Measurements from ENCODE around the gene RALGDS. TPM values are rescaled to one million over a fixed set of nuclear protein-coding genes. Genes with fewer than 3 reads are reported as not detected.

RALGDS gene
- total RNA-seq, 1 experiment from 2014 or later, result 36.1 TPM

DNA sequence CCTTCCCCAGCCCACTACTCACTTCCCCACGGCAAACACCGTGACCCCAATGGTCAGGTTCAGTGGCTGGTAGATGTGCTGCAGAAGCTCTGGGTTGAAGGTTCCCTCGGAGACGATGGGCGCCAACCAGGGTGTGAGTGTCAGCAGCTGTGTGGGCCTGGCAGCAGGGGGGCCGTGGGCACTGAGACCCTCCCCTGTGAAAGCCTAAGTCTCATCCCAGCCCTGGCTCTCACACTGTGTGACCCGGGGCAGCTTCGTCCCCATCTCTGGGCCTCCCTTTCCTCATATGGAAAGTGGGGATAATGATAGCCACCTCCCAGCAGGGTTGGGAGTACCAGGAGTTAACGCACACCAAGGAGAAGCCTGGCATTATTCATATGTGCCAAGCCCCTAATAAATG, 34.1 kb upstream of the RALGDS start:
- Histone ChIP-seq H3K36me3 (ENCODE audit: control insufficient read depth in 1 of 2, insufficient read depth in 2 of 2, low read length in 2 of 2) (no peaks in the 10 kb centered on the region), H3K9ac (ENCODE audit: low read length) (no peak overlapping the region), H3K27me3 (ENCODE audit: insufficient read depth, low read length) (no peaks in the 10 kb centered on the region), H3K27ac (ENCODE audit: low read depth, low read length) (no peak overlapping the region), H3K4me3 (replicated peaks in 1 of 2; ENCODE audit: low read depth in 1 of 2, low read length in 2 of 2) (no peak overlapping the region), H3K4me2 (ENCODE audit: low read length) (no peak overlapping the region), H2AFZ (ENCODE audit: low read depth, low read length, poor library complexity, severe bottlenecking) (no peak overlapping the region), H3K4me1 (ENCODE audit: control insufficient read depth in 1 of 2, insufficient read depth in 2 of 2, low read length in 2 of 2) (peaks cover 0 to under 1% of the 10 kb centered on the region in 2 experiments; a peak in 1 of 4 replicates), H4K20me1 (ENCODE audit: insufficient read depth) (no peaks in the 10 kb centered on the region), H3K79me2 (ENCODE audit: insufficient read depth, low read length) (no peaks in the 10 kb centered on the region), H3K9me3 (ENCODE audit: control insufficient read depth in 1 of 2, insufficient read depth in 1 of 2, low read depth in 1 of 2, low read length in 2 of 2) (no peaks in the 10 kb centered on the region), H3K9me2 (ENCODE audit: insufficient read depth) (no peaks in the 10 kb centered on the region)
- TF ChIP-seq SP1 (IDR thresholded peaks at IDR 0.05; ENCODE audit: low read depth), result no peak
- TF ChIP-seq, protein P1, sequence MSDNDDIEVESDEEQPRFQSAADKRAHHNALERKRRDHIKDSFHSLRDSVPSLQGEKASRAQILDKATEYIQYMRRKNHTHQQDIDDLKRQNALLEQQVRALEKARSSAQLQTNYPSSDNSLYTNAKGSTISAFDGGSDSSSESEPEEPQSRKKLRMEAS (IDR thresholded peaks at IDR 0.05), result no peak
- no peak for TF ChIP-seq FOSL1 (IDR thresholded peaks at IDR 0.05; ENCODE audit: low read depth)
- TF ChIP-seq EZH2phosphoT487 (IDR thresholded peaks at IDR 0.05; ENCODE audit: borderline replicate concordance), result no peak
- TF ChIP-seq, protein P2, sequence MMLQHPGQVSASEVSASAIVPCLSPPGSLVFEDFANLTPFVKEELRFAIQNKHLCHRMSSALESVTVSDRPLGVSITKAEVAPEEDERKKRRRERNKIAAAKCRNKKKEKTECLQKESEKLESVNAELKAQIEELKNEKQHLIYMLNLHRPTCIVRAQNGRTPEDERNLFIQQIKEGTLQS (IDR thresholded peaks at IDR 0.05), result no peak
- TF ChIP-seq EGR1 (IDR thresholded peaks at IDR 0.05; ENCODE audit: low read depth), result no peak
- TF ChIP-seq, protein P3, sequence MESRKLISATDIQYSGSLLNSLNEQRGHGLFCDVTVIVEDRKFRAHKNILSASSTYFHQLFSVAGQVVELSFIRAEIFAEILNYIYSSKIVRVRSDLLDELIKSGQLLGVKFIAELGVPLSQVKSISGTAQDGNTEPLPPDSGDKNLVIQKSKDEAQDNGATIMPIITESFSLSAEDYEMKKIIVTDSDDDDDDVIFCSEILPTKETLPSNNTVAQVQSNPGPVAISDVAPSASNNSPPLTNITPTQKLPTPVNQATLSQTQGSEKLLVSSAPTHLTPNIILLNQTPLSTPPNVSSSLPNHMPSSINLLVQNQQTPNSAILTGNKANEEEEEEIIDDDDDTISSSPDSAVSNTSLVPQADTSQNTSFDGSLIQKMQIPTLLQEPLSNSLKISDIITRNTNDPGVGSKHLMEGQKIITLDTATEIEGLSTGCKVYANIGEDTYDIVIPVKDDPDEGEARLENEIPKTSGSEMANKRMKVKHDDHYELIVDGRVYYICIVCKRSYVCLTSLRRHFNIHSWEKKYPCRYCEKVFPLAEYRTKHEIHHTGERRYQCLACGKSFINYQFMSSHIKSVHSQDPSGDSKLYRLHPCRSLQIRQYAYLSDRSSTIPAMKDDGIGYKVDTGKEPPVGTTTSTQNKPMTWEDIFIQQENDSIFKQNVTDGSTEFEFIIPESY (IDR thresholded peaks at IDR 0.05; ENCODE audit: extremely low read depth, insufficient replicate concordance, low read length), result no peak
- TF ChIP-seq, protein P4, sequence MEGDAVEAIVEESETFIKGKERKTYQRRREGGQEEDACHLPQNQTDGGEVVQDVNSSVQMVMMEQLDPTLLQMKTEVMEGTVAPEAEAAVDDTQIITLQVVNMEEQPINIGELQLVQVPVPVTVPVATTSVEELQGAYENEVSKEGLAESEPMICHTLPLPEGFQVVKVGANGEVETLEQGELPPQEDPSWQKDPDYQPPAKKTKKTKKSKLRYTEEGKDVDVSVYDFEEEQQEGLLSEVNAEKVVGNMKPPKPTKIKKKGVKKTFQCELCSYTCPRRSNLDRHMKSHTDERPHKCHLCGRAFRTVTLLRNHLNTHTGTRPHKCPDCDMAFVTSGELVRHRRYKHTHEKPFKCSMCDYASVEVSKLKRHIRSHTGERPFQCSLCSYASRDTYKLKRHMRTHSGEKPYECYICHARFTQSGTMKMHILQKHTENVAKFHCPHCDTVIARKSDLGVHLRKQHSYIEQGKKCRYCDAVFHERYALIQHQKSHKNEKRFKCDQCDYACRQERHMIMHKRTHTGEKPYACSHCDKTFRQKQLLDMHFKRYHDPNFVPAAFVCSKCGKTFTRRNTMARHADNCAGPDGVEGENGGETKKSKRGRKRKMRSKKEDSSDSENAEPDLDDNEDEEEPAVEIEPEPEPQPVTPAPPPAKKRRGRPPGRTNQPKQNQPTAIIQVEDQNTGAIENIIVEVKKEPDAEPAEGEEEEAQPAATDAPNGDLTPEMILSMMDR (IDR thresholded peaks at IDR 0.05 in 2 of 3, conservative IDR thresholded peaks at IDR 0.05 in 1 of 3; ENCODE audit: borderline replicate concordance in 1 of 3, insufficient read depth in 1 of 3, low read depth in 2 of 3, low read length in 2 of 3), result no peak
- TF ChIP-seq CBX3 (IDR thresholded peaks at IDR 0.05; ENCODE audit: low read depth), result no peak
- TF ChIP-seq SRF (IDR thresholded peaks at IDR 0.05; ENCODE audit: low read depth), result no peak
- TF ChIP-seq ZNF274 (IDR thresholded peaks at IDR 0.05; ENCODE audit: low read depth, low read length), result no peak
- no peak for TF ChIP-seq ZFX (IDR thresholded peaks at IDR 0.05)
- TF ChIP-seq TCF7L2 (IDR thresholded peaks at IDR 0.05; ENCODE audit: borderline replicate concordance, extremely low read depth, insufficient read depth, insufficient read length), result no peak
- TF ChIP-seq, protein P5, sequence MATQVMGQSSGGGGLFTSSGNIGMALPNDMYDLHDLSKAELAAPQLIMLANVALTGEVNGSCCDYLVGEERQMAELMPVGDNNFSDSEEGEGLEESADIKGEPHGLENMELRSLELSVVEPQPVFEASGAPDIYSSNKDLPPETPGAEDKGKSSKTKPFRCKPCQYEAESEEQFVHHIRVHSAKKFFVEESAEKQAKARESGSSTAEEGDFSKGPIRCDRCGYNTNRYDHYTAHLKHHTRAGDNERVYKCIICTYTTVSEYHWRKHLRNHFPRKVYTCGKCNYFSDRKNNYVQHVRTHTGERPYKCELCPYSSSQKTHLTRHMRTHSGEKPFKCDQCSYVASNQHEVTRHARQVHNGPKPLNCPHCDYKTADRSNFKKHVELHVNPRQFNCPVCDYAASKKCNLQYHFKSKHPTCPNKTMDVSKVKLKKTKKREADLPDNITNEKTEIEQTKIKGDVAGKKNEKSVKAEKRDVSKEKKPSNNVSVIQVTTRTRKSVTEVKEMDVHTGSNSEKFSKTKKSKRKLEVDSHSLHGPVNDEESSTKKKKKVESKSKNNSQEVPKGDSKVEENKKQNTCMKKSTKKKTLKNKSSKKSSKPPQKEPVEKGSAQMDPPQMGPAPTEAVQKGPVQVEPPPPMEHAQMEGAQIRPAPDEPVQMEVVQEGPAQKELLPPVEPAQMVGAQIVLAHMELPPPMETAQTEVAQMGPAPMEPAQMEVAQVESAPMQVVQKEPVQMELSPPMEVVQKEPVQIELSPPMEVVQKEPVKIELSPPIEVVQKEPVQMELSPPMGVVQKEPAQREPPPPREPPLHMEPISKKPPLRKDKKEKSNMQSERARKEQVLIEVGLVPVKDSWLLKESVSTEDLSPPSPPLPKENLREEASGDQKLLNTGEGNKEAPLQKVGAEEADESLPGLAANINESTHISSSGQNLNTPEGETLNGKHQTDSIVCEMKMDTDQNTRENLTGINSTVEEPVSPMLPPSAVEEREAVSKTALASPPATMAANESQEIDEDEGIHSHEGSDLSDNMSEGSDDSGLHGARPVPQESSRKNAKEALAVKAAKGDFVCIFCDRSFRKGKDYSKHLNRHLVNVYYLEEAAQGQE (IDR thresholded peaks at IDR 0.05; ENCODE audit: low read depth), result no peak
- TF ChIP-seq SIN3A (IDR thresholded peaks at IDR 0.05; ENCODE audit: low read depth), result no peak
- no peak for TF ChIP-seq EZH2 (IDR thresholded peaks at IDR 0.05)
- no peak for TF ChIP-seq POLR2A (IDR thresholded peaks at IDR 0.05; ENCODE audit: borderline replicate concordance, extremely low read depth, insufficient read depth, insufficient read length)
- no peak for TF ChIP-seq JUND (IDR thresholded peaks at IDR 0.05)
- no peak for TF ChIP-seq RAD21 (IDR thresholded peaks at IDR 0.05; ENCODE audit: low read depth)
- DNase-seq (ENCODE audit: low read depth, low spot score) (no peak), ATAC-seq (no peak)
- POLR2A ChIA-PET, result no interaction called here
- no TSS peak for BruUV-seq (replicated peaks)
- CTCF ChIA-PET, result no interaction called here
- RAD21 ChIA-PET (ENCODE audit: low non-redundant PET in 1 of 2, low total read pairs in 2 of 2, uncharacterized antibody in 2 of 2, unreplicated experiment in 2 of 2), result no interaction called here
- intact Hi-C loops (cut with micrococcal nuclease), result no loop called here
